Prostate gland (tissue), 2 donors: Measurements from ENCODE around the gene INTU. TPM values are rescaled to one million over a fixed set of nuclear protein-coding genes. Genes with fewer than 3 reads are reported as not detected.
A peak's percentile ranks its signal among the peaks of the same experiment; 100 is the strongest.

Experiments used
- DNase-seq: peaks from one replicate; pipeline ENCODE4 v3.0.0-alpha.2; 2019; ENCODE audit warnings: low spot score
- H3K27ac ChIP-seq, 2 donors: fragments of 200-600 bp; sonication (generic); 2 replicates each; pipeline ENCODE4 v1.5.1; 2017 to 2019
- H3K27me3 ChIP-seq: fragments of 200-600 bp; sonication (generic); replicated peaks from 2 replicates; pipeline ENCODE4 v1.5.1; 2019; ENCODE audit not compliant: insufficient read depth
- H3K36me3 ChIP-seq, 2 donors: fragments of 200-600 bp; sonication (generic); 1 replicate in 1 of 2; 2 replicates in 1 of 2; pipeline versions ENCODE4 v1.5.1 to v1.8.1; 2017 to 2019
- H3K4me1 ChIP-seq: fragments of 200-600 bp; sonication (generic); replicated peaks from 2 replicates; pipeline ENCODE4 v1.5.1; 2019
- H3K4me3 ChIP-seq, 2 donors: fragments of 200-600 bp; sonication (generic); 2 replicates each; pipeline ENCODE4 v1.5.1; 2017 to 2019
- H3K9me3 ChIP-seq: fragments of 200-600 bp; sonication (generic); 2 replicates; pipeline ENCODE4 v1.5.1; 2017
- CTCF ChIP-seq, 4 experiments: fragments of 200-600 bp in 2 of 4; fragments of 450-650 bp in 2 of 4; sonication (generic) in 2 of 4; IDR thresholded peaks; 1 replicate in 3 of 4; 2 replicates in 1 of 4; pipeline ENCODE4 v1.5.1; 2016 to 2019; ENCODE audit warnings: antibody characterized with exemption in 4 of 4, mild to moderate bottlenecking in 2 of 4, moderate library complexity in 2 of 4
- POLR2A ChIP-seq: fragments of 450-650 bp; IDR thresholded peaks from one replicate; pipeline ENCODE4 v1.6.1; 2016; ENCODE audit warnings: antibody characterized with exemption, mild to moderate bottlenecking
- POLR2AphosphoS5 ChIP-seq: sonication (generic); formaldehyde crosslinking; IDR thresholded peaks from one replicate; pipeline ENCODE4 v1.6.1; 2017; ENCODE audit warnings: antibody characterized with exemption
- WGBS: methylation state at CpG from one replicate; pipeline ENCODE4 v1.1.5; 2018; 5-methylcytosine and 5-hydroxymethylcytosine counted together
- intact Hi-C: fragments of 100-400 bp; cut with DNase I; formaldehyde crosslinking; loops from one replicate; pipeline ENCODE4 v1.14.2; 2022
- total RNA-seq, 2 donors: library from RNA; depleted of rRNA; stranded (reverse); fragments of >200 nt; gene quantifications; one replicate each; pipeline ENCODE4 v1.1.0, GENCODE V29; 2016

INTU gene
- total RNA-seq, 2 donors from 2014 or later, result 6.1 to 13.9 TPM

- no peak for DNase-seq
- Histone ChIP-seq H3K27ac (no peak overlapping the region), H3K4me3 (no peak overlapping the region), H3K9me3 (no peaks in the 10 kb centered on the region), H3K27me3 (no peaks in the 10 kb centered on the region), H3K36me3 (no peaks in the 10 kb centered on the region), H3K4me1 (no peaks in the 10 kb centered on the region)
- 35% methylated on average over 2 of the region's 2 CpGs for WGBS
- TF ChIP-seq POLR2A (no peak), POLR2AphosphoS5 (no peak), CTCF (IDR thresholded peaks at IDR 0.05) (no peak)
- intact Hi-C loops, result no loop called here
These were observed 15.9 kb upstream of the INTU start for GRCh38 chr4:127616898-127617297.

GRCh38 chr4:127618427-127618826, 14.3 kb upstream of the INTU start:
- no peak for DNase-seq
- Histone ChIP-seq H3K4me1 (no peaks in the 10 kb centered on the region), H3K4me3 (no peak overlapping the region), H3K36me3 (no peaks in the 10 kb centered on the region), H3K27me3 (no peaks in the 10 kb centered on the region), H3K9me3 (no peaks in the 10 kb centered on the region), H3K27ac (no peak overlapping the region)
- TF ChIP-seq POLR2A, result no peak
- no peak for TF ChIP-seq POLR2AphosphoS5
- no peak for TF ChIP-seq CTCF (IDR thresholded peaks at IDR 0.05)
- intact Hi-C loops, result no loop called here

GRCh38 chr4:127622621-127622920, 10.2 kb upstream of the INTU start:
- peak overlapping the region in 1 of 2 donors; percentile 20 for H3K27ac ChIP-seq
- H3K4me3 ChIP-seq, result peak overlapping the region; percentile 34 to 40
- intact Hi-C loops, result no loop called here
- H3K36me3 ChIP-seq, result no peaks in the 10 kb centered on the region
- H3K9me3 ChIP-seq, result no peaks in the 10 kb centered on the region
- TF ChIP-seq POLR2A, result no peak
- no peak for TF ChIP-seq POLR2AphosphoS5
- TF ChIP-seq CTCF (IDR thresholded peaks at IDR 0.05), result no peak
- no peaks in the 10 kb centered on the region for H3K4me1 ChIP-seq
- 18% methylated on average over 10 of the region's 12 CpGs for WGBS
- no peak for DNase-seq
- H3K27me3 ChIP-seq, result no peaks in the 10 kb centered on the region

- intact Hi-C loops, result no loop called here
- peak overlapping the region; percentile 34 to 40 for H3K4me3 ChIP-seq
- no peaks in the 10 kb centered on the region for H3K36me3 ChIP-seq
- no peaks in the 10 kb centered on the region for H3K4me1 ChIP-seq
- H3K27ac ChIP-seq, result peak overlapping the region in 1 of 2 donors; percentile 20
- peak; percentile 26 for DNase-seq
- peak; percentile 16 for TF ChIP-seq POLR2A
- no peak for TF ChIP-seq POLR2AphosphoS5
- peak in 2 of 4 experiments; percentile 10 to 32 for TF ChIP-seq CTCF (IDR thresholded peaks at IDR 0.05)
- no peaks in the 10 kb centered on the region for H3K27me3 ChIP-seq
- no peaks in the 10 kb centered on the region for H3K9me3 ChIP-seq
- WGBS, result 1% methylated on average over 64 of the region's 81 CpGs
These were observed 9.6 kb upstream of the INTU start for GRCh38 chr4:127622921-127623796.

- H3K36me3 ChIP-seq, result no peaks in the 10 kb centered on the region
- no peak for DNase-seq
- WGBS, result 5% methylated on average over 7 of the region's 7 CpGs
- no peaks in the 10 kb centered on the region for H3K9me3 ChIP-seq
- no peaks in the 10 kb centered on the region for H3K27me3 ChIP-seq
- no peaks in the 10 kb centered on the region for H3K4me1 ChIP-seq
- intact Hi-C loops, result no loop called here
- peak overlapping the region in 1 of 2 donors; percentile 20 for H3K27ac ChIP-seq
- TF ChIP-seq CTCF (IDR thresholded peaks at IDR 0.05), result no peak
- no peak for TF ChIP-seq POLR2AphosphoS5
- no peak for TF ChIP-seq POLR2A
- H3K4me3 ChIP-seq, result peak overlapping the region; percentile 34 to 40
These were observed 9.0 kb upstream of the INTU start for GRCh38 chr4:127623797-127624083.
